GM19372 (cell line): ENCODE results near the gene CRTC2.

ENCODE experiments used
- ATAC-seq: cut with Tn5 transposase; IDR thresholded peaks from one replicate; pipeline ENCODE4 v1.9.1; 2021; ENCODE audit warnings: mild to moderate bottlenecking, low read depth, moderate library complexity; ENCODE audit not compliant: unreplicated experiment

The CRTC2 gene

DNA sequence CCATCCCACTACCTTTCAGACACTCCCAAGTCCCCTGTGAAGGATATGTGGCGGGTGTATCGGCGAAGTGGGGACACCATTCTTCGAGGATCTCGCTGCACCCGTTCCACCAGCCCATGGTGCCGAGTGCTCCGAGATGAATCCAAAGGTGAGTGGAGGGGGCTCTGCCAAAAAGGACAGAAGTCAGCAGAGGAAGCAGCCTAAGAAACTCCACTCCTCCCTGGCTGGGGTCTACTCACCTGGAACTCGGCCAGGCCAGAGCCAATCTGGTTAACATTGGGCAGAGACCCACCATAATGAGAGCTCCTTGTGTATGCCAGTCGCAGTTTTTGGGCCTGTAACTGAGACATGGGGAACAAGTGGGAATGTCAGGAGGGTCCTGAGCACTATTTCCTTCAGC is 3.6 kb downstream of the CRTC2 start:
- ATAC-seq: no peak

DNA sequence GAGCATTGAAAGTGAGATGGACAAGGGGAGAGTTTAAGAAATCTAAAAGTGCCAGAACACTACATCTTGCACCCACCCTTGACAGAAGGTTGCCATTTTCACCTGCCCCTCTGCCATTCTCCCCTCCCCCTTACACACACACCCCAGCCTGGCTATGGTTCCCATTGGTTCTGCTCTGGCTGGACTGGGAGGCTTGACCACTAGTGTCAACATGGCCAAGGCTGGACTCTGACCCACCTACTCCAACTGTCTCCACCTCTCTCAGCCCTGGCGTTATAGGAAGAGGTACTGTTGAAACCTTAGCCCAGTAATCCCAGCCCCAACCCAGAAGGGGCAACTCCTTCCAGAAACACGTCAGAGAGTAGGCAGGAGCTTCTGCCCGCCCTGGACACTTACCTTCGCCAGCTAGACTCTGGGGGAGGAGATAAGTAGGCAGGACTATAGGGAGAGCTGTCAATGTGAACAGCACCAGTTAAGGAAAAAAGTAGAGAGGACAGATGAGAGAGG is 4.5 kb downstream of the CRTC2 start:
- ATAC-seq: no peak

DNA sequence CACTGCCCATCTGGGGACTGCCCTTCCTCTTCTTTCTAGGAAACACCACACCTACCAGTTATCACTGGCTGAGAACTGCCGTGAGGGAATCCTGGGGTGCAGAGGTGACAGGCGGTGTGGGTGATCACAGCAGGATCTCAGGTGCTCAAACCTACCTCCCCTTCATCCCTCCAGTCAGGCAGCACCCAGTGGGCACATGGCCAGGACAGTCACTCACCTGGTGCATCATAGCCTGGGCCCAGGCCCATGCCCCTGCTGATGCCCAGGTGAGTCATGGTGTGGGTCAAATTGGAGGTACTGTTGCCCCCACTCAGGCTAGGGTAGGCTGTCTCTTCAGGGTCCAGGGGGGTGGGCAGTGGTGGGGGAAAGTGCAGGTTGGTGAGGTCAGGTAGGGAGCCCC is 6.6 kb downstream of the CRTC2 start:
- no peak for ATAC-seq

DNA sequence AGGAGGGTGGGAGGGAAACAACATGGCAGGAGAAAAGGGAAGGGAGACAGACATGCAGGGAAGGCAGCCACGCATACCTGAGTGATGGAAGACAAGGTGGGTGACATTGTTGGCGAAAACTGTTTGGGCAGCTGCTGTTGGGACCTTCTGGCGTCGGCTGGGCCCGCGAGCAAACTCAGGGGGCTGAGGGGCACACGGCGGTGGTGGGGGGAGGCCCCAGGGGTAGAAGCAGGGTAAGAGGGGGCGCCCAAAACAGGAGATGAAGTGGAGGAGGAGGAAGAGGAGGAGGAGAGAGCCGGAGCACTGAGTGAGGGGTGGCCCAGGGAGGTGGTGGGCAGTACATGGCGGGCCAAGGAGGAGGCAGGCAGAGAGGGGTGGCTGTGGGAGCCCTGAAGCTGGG is 7.2 kb downstream of the CRTC2 start:
- ATAC-seq: no peak

DNA sequence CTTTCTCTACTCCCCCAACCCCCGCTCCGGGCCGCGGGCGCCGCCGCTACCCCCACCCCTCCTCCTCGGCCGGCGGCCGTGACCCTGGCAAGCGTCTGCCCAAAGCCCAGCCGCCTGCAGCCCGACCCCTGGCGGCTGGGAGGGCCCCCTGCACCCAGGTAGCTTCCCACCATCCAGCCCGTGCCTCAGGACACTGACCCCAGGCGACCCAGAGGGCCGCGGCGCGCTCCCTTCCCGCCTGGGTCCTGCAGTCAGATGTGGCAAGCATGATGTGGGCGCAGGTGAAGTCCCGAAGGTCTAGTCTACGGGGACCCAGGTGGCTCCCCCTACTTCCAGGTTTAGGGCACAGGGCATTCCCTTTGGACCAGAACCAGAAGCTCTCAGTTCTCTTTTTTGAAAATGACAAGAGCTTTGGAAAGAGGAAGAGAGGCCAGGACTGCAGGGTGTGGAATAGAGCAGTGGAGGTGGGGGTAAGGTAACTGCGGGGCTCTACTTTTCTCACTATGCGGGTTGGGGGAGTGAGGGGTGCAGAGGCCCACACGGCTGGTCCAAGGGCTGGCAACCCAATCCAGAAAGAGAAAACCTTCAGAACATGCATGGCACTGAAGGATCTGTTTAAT is 11.7 kb downstream of the CRTC2 start, which contains the start of gene DENND4B:
TSS of gene DENND4B (minus strand) at position 97 of the 620 bp plus-strand sequence. CDS start 2,344 bp downstream, outside the sequence.
- ATAC-seq: peak; percentile 69

DNA sequence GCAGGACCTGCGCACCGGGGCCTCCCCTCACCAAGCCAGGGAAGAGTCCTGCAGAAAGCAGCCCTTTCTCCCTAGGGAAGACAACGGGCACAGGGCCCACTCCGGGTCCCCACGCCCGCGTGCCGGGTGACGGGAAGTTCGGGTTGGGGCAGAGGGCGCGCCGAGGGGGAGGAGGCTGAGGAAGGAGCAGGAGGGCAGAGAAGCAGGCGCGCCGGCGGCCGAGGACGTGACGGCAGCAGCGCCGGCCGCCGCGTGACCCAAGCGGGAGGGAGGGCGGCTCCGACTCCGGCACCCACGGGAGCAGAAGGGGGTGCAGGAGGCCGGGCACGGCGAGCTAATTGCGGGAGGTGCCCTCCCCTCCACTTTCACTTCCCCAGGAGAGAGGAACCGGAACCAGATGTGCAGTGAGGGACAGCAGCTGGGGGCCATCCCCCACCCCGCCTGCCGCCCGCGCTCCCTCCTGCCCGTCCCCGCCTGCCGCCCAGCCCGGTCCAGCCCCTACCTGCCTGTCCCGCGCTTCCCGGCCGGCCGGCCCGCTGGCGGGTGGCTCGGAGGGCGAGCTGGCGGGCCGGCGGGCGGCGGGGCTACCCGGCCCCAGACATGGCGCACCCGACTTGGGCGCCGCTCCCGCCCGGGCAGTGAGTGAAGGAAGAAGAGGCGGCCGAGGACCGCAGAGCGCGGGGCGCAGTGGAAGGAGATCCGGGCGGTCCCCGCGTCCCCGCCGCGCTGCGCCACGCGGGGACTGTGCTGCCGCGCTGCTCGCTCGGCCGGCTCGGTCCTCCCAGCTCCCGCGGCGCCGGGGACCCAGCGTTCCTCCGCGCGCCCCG is 12.4 kb downstream of the CRTC2 start:
- ATAC-seq: peak; percentile 66

DNA sequence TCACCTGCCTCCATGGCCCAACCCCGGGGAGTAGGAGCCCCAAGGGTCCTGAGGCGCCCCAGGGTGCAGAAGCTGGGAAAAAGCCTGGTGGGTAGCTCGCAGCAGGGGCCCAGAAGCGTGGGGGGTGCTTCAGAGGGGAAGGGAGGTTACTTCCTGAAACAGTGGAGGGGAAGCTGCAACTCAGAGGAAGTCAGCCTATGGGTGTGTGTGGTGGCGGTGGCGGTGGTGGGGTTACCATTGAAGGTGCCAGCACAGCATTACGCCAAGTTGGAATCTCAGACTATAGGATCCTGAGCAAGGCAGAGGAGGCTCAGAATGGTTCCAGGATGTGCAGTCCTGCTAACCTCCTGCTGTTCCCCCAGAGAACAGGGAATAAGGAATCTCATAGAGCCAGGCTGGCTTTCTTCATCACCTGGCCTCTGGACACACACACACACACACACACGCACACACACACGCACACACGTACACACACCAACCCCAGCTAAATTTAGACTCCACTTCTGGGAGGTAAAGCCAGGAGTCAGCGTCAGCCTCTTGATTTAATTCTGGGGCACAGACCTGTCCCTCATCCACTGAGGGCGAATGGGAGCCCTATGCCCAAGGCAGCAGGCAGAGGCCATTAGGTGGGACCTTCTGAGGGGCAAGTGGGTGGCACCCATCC is 13.1 kb downstream of the CRTC2 start:
- ATAC-seq: no peak

DNA sequence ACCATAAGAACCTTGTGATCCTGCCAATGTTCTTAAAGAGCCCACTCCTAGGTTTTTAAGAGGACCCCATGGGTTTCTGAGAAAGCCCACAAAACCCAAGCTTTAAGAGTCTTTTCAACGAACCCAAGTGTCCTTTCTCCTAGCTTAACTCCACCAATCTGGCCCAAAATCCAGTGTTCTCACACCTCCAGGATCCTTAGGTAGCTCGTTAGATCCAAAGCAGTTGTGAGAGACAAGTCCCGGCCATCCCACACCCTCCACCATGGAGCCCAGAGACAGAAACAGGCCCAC is 13.6 kb downstream of the CRTC2 start:
- no peak for ATAC-seq

DNA sequence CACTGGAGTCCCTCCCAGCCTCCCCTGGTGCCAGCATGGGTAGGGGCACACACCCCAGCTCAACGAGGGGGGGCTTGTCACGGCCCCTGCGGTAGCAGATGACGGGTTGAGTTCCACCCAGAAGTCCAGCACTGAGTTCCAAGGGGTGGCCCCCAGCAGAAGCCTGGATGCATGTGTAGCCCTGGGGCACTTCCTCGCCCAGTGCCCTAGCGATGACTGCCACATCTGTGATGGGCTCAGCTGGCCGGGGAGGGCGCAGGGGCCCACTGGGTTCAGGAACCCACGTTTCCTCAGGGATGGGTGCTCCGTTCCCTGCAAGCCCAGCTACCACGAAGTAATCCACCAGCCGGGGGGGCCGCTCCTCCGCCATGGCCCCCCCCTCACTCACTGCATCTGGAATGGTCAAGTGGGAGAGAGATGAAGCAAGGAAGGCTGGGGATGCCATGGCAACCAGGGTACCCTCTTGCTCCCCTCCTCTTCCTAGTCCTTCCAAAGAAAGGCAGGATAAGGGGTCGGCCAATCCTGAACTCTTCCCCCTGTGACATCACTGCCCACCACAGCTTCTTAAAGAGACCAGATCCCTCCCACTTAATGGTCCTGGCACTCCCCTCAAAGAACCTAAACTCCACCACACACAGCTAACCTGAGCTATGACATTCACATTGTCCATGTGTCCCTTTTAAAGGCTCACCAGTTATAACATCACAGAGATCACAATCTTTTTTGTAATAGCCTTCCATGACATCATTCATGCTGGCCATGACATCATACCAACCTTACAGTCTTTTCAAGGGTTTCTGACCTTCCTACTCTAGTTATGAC is 14.2 kb downstream of the CRTC2 start:
- no peak for ATAC-seq

DNA sequence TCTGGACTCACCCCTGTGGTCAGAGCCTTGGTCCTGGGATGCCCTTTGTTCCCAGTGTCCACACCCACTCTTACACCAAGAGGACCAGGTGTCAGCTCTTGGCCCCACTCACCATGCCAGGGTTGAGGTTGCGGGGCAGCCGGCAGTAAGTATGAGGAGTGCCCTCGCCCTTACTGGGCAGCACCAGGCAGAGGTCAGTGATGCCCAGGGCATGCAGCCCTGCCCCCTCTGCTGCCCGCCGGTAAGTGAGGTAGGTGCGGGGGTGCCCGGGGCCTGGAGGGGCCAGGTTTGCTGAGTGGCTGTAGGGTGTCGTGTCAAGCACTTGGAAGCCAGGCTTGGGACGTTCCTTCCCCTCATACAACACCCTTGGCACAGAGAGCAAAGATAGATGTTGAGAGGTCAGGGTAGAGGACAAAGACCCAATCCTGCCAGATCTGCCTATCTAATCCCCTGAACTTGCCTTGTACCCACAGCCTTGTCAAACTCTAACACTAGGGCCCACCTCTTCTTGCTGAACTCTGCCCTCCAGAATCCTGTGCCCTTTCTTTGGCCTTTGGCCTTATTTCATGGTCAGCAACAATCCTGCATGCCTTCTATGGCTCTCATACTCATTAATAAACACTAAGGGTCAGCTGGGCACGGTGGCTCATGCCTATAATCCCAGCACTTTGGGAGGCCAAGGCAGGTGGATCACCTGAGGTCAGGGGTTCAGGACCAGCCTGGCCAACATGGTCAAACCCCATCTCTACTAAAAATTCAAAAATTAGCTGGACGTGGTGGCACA is 15.5 kb downstream of the CRTC2 start:
- no peak for ATAC-seq

DNA sequence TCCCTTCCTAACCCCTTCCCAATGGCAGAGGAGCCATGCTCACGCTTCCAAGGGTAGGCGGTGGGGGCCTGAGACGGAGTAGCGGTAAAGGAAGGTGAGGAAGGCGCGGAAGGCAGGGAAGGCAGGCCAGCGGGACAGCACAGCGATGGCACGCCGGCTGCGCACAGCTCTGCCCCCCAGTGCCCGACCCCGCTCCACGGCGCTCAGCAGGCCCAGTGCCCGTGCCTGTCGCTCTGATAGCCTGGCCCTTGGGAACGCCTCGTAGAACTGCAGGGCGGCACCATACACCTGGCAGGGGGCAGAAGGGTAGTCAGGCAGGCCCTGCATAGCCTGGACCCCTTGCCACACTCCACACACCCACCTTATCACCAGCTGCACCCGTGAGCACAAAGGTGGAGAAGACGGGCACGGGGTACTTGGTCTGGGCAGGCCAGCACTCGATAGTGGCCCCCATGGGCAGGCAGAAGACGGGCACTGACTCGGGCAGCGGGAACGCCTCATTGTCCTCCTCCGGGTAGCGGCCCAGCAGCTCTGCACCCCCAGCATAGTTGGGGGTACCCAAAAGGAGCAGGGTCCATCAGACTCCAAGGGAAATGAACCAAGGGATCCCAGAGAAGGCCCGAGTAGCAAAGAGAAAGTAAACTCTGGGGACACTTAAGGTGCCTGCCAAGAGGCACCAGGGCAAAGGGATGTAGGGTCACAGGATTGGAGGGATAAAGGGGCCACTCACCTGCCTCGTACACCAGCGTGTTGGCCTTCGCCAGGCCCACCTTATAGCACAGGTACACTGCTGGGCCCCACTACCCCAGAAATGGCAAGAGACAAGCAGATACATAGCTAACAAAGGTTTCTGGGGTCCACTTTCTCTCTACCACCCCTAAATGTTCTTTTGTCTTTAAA is 16.3 kb downstream of the CRTC2 start:
- ATAC-seq: no peak

DNA sequence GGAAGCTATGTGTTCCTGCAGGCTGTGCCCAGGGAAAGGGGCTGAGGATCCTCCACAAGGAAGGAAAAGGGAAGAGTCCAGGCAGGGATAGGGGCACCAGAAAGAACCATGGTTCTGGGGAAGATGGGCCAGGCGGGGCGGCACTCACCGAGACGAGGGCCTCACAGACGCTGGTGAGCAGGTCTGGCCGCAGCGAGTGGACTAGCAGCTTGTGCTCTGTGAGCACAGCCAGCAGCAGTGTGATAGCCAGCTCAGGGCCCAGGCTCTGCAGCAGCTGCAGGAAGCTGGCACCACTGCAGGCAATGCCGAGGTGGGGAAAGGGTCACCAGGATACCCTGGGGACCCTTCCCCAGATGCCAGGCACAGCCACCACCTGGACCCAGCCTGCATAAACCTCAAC is 17.7 kb downstream of the CRTC2 start:
- ATAC-seq: no peak

DNA sequence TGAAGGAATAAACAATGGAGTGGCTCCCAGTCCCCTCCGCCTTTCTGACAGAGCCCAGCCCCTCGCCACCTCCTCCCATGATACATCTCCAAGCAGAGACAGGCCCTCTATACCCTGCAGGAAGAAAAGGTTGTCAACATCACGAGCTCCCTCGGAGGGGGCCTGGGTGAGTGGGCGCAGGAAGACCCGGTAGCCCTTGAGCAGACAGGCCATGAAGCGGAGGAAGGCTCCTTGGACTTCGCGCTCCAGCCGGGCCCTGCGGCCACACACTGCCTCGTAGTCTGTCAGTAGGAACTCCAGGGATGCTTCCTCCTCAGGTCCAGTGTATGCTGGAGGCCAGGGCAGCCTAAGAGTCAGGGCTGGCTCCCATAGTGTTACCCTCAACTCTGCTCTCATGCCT is 18.9 kb downstream of the CRTC2 start:
- no peak for ATAC-seq

DNA sequence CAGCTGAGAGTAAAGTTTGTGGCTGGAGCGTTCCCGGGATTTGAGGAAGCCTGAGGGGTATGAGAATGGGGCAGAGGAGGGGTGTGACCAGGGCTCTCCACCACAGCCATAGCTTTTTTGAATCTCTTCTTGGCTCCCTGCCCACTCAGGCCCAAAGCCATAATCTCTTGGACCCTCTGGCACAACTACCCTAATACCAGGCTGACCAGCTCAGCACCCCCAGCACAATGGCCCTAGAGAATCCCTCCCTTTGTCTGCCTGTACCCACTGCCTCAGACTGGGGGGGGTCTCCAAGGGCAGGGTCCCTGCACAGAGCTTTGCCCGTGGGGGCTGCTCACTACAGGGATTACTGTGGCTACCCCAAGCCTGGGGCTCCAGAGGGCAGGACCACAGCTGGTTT is 19.4 kb downstream of the CRTC2 start:
- ATAC-seq: no peak

DNA sequence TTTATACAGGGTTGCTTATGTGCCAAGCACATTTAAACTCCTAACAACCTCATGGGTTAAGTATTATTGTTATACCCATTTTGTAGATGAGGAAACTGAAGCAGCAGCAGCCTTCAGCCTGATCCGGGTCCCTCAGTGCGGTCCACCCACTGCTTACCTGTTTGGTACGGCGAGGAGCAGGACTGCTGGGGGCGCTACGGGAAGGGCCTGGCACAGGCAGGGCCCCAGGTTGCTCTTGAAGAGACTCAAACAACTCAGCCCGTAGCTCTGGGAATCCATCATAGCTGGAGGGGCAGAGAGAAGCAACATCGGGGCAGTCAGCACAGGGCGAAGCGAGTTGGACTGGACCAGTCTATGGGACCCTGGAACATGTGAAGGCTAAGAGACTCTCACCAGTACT is 21.1 kb downstream of the CRTC2 start:
- ATAC-seq: no peak

DNA sequence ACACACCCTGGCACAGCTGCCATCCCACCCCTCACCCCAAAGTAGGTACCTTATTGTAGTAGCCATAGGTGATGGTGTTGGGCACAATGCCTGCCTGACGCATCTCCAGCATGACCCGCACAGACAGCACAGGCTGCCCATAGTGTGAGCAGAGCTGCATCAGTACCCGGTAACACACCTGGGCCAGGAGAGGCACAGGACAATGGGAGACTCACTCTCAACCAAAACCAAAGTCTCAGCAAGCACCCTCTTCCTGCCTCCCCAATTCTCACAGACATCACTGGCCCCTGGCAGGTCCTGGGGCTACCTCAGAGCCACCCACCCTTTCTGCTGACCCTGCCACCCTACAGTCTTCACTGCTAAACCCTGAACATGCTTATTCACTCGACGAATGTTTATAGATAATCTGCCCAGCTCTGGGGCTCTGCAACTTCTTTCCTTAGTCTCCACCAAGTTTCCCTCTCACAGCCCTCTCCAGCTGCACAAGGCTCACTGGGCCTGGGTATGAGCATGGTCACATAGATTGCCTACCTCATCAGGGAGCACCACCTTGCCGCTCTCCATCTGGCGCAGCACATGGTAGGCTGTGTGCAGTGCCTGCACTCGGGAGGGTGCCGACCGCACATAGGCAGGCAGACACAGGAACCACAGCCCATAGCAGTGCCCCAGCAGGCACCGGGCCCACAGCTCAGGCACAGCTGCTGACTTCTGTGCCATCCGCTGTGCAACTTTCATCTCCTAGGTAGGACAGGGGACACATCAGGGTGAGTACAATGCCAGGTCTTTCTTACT is 22.2 kb downstream of the CRTC2 start:
- ATAC-seq: no peak

DNA sequence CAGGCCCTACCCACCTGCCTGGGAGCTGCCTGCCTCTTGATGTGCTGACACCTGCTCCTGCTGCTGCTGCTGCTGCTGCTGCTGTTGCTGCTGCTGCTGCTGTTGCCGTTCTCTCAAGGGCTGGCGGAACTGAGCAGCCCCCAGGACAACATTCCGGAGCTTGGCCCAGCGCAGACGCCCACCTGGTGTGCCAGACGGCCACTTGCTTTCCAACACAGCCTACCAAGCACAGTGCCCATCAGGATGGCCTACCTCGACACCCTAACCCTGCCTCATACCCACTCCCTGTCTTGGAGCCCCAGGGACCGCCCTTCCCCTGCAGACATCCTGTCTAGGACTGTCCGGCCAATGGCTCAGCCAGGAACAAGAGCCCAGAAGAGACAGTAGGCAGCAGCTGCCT is 23.7 kb downstream of the CRTC2 start:
- ATAC-seq: no peak

DNA sequence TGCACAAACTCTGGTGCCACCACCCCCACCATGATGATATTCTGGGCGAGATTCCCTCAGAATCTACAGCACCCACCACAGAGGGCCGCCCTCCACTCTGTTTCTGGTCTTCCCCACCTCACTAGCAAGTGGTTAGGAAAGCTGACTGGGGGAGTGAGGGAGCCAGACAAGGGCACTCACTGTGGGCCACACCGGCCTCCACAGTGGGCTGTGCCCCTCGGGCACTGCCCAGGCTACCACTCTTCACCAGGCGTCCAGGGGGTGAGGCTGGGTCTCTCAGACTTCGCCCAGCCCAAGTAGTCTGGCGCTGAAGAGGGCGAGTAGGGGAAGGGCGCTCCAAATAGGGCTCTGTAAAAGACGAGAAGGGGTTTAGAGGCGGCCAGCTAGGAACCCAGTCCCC is 24.5 kb downstream of the CRTC2 start:
- no peak for ATAC-seq
